SK-N-SH (cell line): ENCODE data around the gene THSD4. TPM values are rescaled to one million over a fixed set of nuclear protein-coding genes. Genes with fewer than 3 reads are reported as not detected.

Source experiments
- CTCF ChIA-PET: fragments of 300-600, 350-600 bp; formaldehyde crosslinking; extraction: SDS; loops from one replicate; lab custom pipeline; 2021; lab: Yijun Ruan, JAX
- POLR2A ChIA-PET: fragments of 350-600 bp; sonication (Branson Sonifier 250); formaldehyde crosslinking; extraction: SDS; loops from one replicate; lab custom pipeline; 2020; ENCODE audit warnings: antibody characterized with exemption, inconsistent platforms; lab: Yijun Ruan, JAX
- DNase-seq: peaks from one replicate; pipeline ENCODE4 v3.0.0; 2012
- H2AFZ ChIP-seq: fragments of 200-600 bp; sonication (generic); 2 replicates; pipeline ENCODE4 v1.8.1; 2016; ENCODE audit warnings: antibody characterized with exemption, mild to moderate bottlenecking, low read depth
- H3F3A ChIP-seq: fragments of 200-600 bp; sonication (generic); replicated peaks from 2 replicates; pipeline ENCODE3; 2016; ENCODE audit warnings: antibody characterized with exemption, mild to moderate bottlenecking; ENCODE audit not compliant: insufficient read depth
- H3K27ac ChIP-seq, 2 experiments: fragments of 200-500 bp in 1 of 2; fragments of 200-600 bp in 1 of 2; sonication (Bioruptor generic) in 1 of 2; sonication (generic), shearing (Covaris generic) in 1 of 2; 2 replicates each; pipeline versions ENCODE4 v1.5.1 to v1.6.1; 2014 to 2016; ENCODE audit warnings: low read depth in 2 of 2, inconsistent platforms in 1 of 2, low read length in 1 of 2, mild to moderate bottlenecking in 1 of 2, mixed read lengths in 1 of 2
- H3K27me3 ChIP-seq: fragments of 200-600 bp; sonication (generic), shearing (Covaris generic); 2 replicates; pipeline ENCODE4 v1.6.1; 2016; ENCODE audit warnings: mixed run types; ENCODE audit not compliant: insufficient read depth
- H3K36me3 ChIP-seq, 2 experiments: fragments of 200-500 bp in 1 of 2; fragments of 200-600 bp in 1 of 2; sonication (Bioruptor generic) in 1 of 2; sonication (generic) in 1 of 2; replicated peaks in 1 of 2; 2 replicates each; pipeline versions ENCODE3 to v1.5.1; 2014 to 2016; ENCODE audit warnings: low read length in 1 of 2, mild to moderate bottlenecking in 1 of 2; ENCODE audit not compliant: insufficient read depth in 2 of 2, control insufficient read depth in 1 of 2
- H3K4me1 ChIP-seq, 2 experiments: fragments of 200-500 bp in 1 of 2; fragments of 200-600 bp in 1 of 2; sonication (Bioruptor generic) in 1 of 2; sonication (generic), shearing (Covaris generic) in 1 of 2; 2 replicates each; pipeline versions ENCODE4 v1.5.1 to v1.6.1; 2014 to 2016; ENCODE audit warnings: low read depth in 1 of 2, low read length in 1 of 2, mixed run types in 1 of 2; ENCODE audit not compliant: insufficient read depth in 2 of 2, control insufficient read depth in 1 of 2
- H3K4me2 ChIP-seq: fragments of 200-600 bp; sonication (generic), shearing (Covaris generic); 2 replicates; pipeline ENCODE4 v1.6.1; 2017; ENCODE audit warnings: mixed run types
- H3K4me3 ChIP-seq, 2 experiments: fragments of 200-500 bp in 1 of 2; fragments of 200-600 bp in 1 of 2; sonication (Bioruptor generic) in 1 of 2; sonication (generic), shearing (Covaris generic) in 1 of 2; 2 replicates each; pipeline versions ENCODE4 v1.5.1 to v1.8.1; 2014 to 2016; ENCODE audit warnings: low read depth in 2 of 2, inconsistent platforms in 1 of 2, low read length in 1 of 2, mild to moderate bottlenecking in 1 of 2, mixed read lengths in 1 of 2, moderate library complexity in 1 of 2
- H3K79me2 ChIP-seq: fragments of 200-600 bp; sonication (generic); 2 replicates; pipeline ENCODE4 v1.8.1; 2017; ENCODE audit warnings: mild to moderate bottlenecking; ENCODE audit not compliant: insufficient read depth
- H3K9ac ChIP-seq: fragments of 200-600 bp; sonication (generic); 2 replicates; pipeline ENCODE4 v1.6.1; 2017; ENCODE audit warnings: mixed run types
- H3K9me2 ChIP-seq: fragments of 200-600 bp; sonication (generic); 2 replicates; pipeline ENCODE4 v1.6.1; 2017; ENCODE audit warnings: mixed run types
- H3K9me3 ChIP-seq: fragments of 200-600 bp; sonication (generic); 2 replicates; pipeline ENCODE4 v1.6.1; 2017; ENCODE audit warnings: mixed run types, mild to moderate bottlenecking, moderate library complexity
- H4K20me1 ChIP-seq: fragments of 200-600 bp; sonication (generic); 2 replicates; pipeline ENCODE4 v1.6.1; 2017; ENCODE audit warnings: mild to moderate bottlenecking, mixed run types; ENCODE audit not compliant: insufficient read depth
- CTCF ChIP-seq: fragments of 200-600 bp; sonication (generic); IDR thresholded peaks from 2 replicates; pipeline ENCODE4 v1.6.1; 2017; ENCODE audit warnings: antibody characterized with exemption, mild to moderate bottlenecking, moderate library complexity
- EP300 ChIP-seq, 2 experiments: IDR thresholded peaks; 2 replicates each; pipeline versions ENCODE4 v1.4.0 to v1.6.1; 2012; ENCODE audit warnings: borderline replicate concordance in 1 of 2, low read depth in 1 of 2, low read length in 1 of 2
- FOXM1 ChIP-seq: IDR thresholded peaks from 2 replicates; pipeline ENCODE4 v1.4.0; 2012; ENCODE audit warnings: low read depth, mild to moderate bottlenecking
- MXI1 ChIP-seq: IDR thresholded peaks from 2 replicates; pipeline ENCODE4 v1.6.1; 2012; ENCODE audit warnings: mild to moderate bottlenecking, low read depth, low read length, improper control_type of control experiment
- ZBTB33 ChIP-seq: IDR thresholded peaks from 2 replicates; pipeline ENCODE4 v1.4.0; 2012; ENCODE audit warnings: low read depth, borderline replicate concordance
- WGBS: methylation state at CpG from one replicate; pipeline ENCODE4 v1.1.6; 2017; ENCODE audit warnings: low lambda C conversion rate; 5-methylcytosine and 5-hydroxymethylcytosine counted together
- polyA plus RNA-seq, 3 experiments: library from polyadenylated mRNA; depleted of rRNA; stranded (reverse); fragments of >200 nt; gene quantifications; 2 replicates each; pipeline ENCODE4 v1.2.3, GENCODE V29; 2012

The THSD4 gene
- polyA plus RNA-seq, 1 of the 3 experiments (the other 2 are of a cell fraction), result 79.1 TPM

GRCh38 chr15:71425388-71425787 lies 310.1 kb downstream of the THSD4 start:
- ChIA-PET POLR2A (interaction anchor here (0.6 kb wide), 1 partner anchor 289 kb away, joined by 3 read pairs; no protein-coding TSS in a partner anchor), CTCF (interaction anchor here (0.9 to 1.9 kb wide), 4 partner anchors 10 to 39 kb away, joined by 3 to 7 read pairs (median 4); no protein-coding TSS in a partner anchor)
- no peak overlapping the region for H3K27ac ChIP-seq
- 97% methylated on average over 3 of the region's 3 CpGs for WGBS
- H3K4me1 ChIP-seq, result no peaks in the 10 kb centered on the region
- H3K27me3 ChIP-seq, result no peaks in the 10 kb centered on the region
- no peaks in the 10 kb centered on the region for H3F3A ChIP-seq
- H3K4me3 ChIP-seq, result no peak overlapping the region
- no peak overlapping the region for H3K4me2 ChIP-seq
- no peak for DNase-seq
- no peaks in the 10 kb centered on the region for H3K79me2 ChIP-seq
- TF ChIP-seq CTCF (no peak), EP300 (IDR thresholded peaks at IDR 0.05; ENCODE audit: borderline replicate concordance in 1 of 2, low read depth in 1 of 2, low read length in 1 of 2) (no peak), MXI1 (no peak)
- TF ChIP-seq, all 33 proteins: peak for 0
- no peaks in the 10 kb centered on the region for H4K20me1 ChIP-seq
- no peaks in the 10 kb centered on the region for H3K9me3 ChIP-seq
- no peaks in the 10 kb centered on the region for H3K36me3 ChIP-seq
- H2AFZ ChIP-seq, result no peak overlapping the region
- H3K9ac ChIP-seq, result no peak overlapping the region
- no peaks in the 10 kb centered on the region for H3K9me2 ChIP-seq

- no peak for DNase-seq
- H3K36me3 ChIP-seq, result no peaks in the 10 kb centered on the region
- no peaks in the 10 kb centered on the region for H4K20me1 ChIP-seq
- no peaks in the 10 kb centered on the region for H3F3A ChIP-seq
- CTCF ChIA-PET, result interaction anchor here (1.1 to 1.9 kb wide), 2 partner anchors 13 to 17 kb away, joined by 6 to 9 read pairs; no protein-coding TSS in a partner anchor
- H3K79me2 ChIP-seq, result no peaks in the 10 kb centered on the region
- no peaks in the 10 kb centered on the region for H3K9me3 ChIP-seq
- H3K4me2 ChIP-seq, result no peak overlapping the region
- POLR2A ChIA-PET, result no interaction called here
- H3K9ac ChIP-seq, result no peak overlapping the region
- H3K9me2 ChIP-seq, result no peaks in the 10 kb centered on the region
- H3K4me1 ChIP-seq, result no peaks in the 10 kb centered on the region
- no peak overlapping the region for H3K4me3 ChIP-seq
- no peak overlapping the region for H3K27ac ChIP-seq
- no peak for TF ChIP-seq ZBTB33
- no peak overlapping the region for H2AFZ ChIP-seq
- no peaks in the 10 kb centered on the region for H3K27me3 ChIP-seq
- 96% methylated on average over 2 of the region's 2 CpGs for WGBS
Observed at GRCh38 chr15:71426792-71427191, 311.5 kb downstream of the THSD4 start.

GRCh38 chr15:71430782-71431181 lies 315.5 kb downstream of the THSD4 start:
- no peaks in the 10 kb centered on the region for H3F3A ChIP-seq
- ChIA-PET CTCF (interaction anchor here (2.2 kb wide), 1 partner anchor 10 kb away, joined by 13 read pairs; no protein-coding TSS in a partner anchor), POLR2A (no interaction called here)
- 89% methylated on average over 2 of the region's 2 CpGs for WGBS
- H3K36me3 ChIP-seq, result no peaks in the 10 kb centered on the region
- DNase-seq, result no peak
- no peaks in the 10 kb centered on the region for H3K9me3 ChIP-seq
- H3K27me3 ChIP-seq, result no peaks in the 10 kb centered on the region
- no peaks in the 10 kb centered on the region for H3K79me2 ChIP-seq
- H3K4me3 ChIP-seq, result no peak overlapping the region
- no peak overlapping the region for H2AFZ ChIP-seq
- H3K4me2 ChIP-seq, result no peak overlapping the region
- TF ChIP-seq FOXM1, result no peak
- H3K27ac ChIP-seq, result no peak overlapping the region; a peak in 1 of 4 replicates
- H3K9ac ChIP-seq, result no peak overlapping the region
- no peaks in the 10 kb centered on the region for H3K9me2 ChIP-seq
- H4K20me1 ChIP-seq, result no peaks in the 10 kb centered on the region
- no peaks in the 10 kb centered on the region; a peak in 1 of 4 replicates for H3K4me1 ChIP-seq
